NCI-H345 (cell line): ENCODE measurements around the gene KCNJ2.

Source experiments
- DNase-seq: peaks from one replicate; lab custom pipeline; 2025; lab: John Stamatoyannopoulos, UW

Gene KCNJ2

DNA sequence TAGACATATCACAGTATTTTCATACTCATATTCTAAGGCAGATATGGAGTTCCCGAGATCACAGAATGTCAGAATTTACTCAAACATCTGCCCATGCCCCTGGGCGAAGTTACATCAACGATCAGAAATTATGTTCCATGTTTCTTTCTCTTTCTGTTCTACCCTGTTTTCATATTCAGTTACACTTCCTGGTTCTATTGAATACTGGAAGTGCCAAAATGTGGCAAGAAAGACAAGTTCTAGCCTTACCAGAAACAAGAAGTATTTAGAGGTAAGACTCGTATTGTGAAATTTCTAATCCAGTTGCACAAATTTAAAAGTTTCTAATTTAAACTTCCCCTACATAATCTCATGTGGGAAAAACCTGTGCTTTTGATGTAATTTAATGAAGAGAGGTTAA lies 36.1 kb downstream of the KCNJ2 start:
- no peak for DNase-seq

DNA sequence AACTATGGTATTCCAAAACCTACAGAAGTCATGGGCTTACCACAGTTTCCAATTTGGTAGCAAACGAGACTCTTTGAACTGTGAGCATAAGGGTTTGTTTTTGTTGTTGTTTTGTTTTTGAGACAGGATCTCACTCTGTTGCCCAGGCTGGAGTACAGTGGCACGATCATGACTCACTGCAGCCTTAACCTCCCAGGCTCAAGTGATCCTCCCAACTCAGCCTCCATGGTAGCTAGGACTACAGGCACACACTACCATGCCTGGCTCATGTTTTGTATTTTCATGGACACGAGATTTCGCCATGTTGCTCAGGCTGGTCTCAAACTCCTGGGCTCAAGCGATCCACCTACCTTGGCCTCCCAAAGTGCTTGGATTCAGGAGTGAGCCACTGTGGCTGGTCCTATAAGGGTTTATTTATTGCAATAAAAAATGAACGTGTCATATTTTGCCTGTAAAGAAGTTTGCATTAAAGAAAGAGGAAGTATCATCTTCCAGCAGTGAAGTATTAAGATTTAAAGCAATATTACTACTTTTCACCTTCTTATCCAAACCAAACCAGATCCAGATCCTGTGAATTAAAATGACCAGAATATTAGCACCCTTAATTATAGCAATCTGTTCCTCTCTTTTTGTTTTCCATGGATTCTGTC lies 37.2 kb downstream of the KCNJ2 start:
- no peak for DNase-seq

DNA sequence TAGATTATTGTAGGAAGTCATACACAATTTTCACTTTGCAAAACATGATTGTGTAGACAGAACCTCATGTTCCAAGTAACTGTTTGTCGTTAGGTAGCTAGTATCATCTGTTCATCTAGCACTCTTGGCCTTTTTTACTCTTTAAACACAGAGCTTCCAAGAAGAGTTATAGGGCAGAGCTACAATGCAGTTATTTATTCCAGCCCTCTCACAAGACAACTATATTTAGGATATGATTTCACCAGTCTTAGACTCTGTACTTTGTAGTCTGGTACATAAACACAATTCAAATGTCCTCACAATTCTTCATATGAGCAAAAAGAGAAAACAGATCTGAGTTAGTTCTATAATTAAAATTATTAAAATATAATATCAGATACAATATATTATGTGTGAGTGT lies 37.9 kb downstream of the KCNJ2 start:
- DNase-seq = no peak

DNA sequence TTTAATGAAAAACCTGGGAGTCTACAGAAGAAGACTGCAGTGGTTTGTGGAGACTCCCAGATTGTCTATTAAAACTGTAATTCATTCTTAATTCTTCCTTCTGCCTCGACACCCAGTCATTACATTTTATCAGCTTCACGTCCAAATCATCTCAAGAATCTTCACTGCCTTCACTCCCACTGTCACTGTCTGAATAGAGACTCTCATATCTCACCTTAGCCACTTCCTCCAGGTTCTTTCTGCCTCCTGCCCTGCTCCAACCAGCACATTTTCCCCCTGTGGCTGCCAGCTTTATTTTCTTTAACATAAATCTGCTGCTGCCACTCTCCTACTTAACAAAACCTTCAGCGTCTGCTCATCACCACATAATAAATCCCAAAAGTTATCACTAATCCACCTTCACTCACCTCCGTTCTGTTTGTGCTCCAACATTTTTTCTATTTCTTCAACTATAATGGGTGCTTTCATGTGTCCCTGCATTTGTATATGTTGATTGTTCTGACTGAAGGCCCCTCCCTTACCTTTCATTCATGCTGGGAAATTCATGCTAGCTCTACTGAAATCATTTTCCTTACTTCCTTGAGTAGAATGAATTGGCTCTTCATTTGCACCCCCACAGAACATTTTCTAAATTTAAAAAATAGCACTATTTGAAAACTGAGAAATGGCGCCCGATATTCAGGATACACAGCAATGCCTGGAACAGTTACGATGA lies 38.9 kb downstream of the KCNJ2 start:
- no peak for DNase-seq

DNA sequence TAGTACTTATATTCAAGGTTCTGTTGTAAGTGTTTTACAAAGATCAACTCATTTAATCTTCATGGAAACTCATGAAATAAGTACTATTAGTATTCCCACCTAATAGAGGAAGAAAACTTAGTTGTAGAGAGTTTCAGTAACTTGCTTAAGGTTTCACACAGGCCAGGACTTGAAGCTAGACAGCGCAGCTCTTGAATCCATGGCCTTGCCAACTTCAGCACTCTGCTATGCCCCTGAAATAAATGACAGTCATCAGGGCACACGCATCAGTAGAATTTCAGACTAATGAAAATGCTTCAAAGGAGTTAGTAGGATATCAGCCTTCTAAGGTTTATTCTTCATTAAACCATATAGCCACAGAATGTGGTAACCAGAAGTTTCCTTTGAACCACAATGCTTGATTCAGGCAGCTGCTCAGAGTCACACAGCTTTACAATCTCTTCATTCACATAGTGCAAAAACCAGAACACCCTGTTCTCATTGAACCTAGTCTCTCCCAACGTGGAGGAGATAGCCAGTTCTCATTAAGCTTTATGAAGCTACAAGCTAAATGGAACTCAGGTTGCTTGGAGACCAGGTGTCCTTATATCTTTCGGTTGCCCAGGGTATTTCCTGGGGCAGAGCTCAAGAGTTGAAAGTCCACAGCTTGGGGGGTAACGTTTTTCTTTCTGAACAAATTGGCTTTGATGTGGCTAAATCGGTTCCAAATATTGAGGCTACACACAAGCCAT lies 39.7 kb downstream of the KCNJ2 start:
- no peak for DNase-seq

DNA sequence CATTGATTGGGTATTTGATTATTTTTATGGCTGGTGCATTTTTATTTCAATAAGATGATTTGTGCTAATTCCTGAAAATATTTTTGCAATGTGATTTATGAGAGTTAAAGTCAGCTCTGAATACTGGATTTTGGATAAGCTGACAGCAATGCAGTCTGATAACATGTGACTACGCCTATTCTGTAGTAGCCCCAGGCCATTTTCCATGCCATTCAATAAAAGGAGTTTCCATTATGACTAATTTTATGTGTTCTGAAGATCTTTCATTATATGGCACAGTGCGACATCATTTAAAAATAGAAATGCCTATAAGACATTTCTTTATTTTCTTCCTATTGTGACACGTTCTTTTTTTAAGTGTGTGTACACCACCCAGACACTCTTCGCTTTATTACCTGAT lies 46.3 kb downstream of the KCNJ2 start:
- no peak for DNase-seq

DNA sequence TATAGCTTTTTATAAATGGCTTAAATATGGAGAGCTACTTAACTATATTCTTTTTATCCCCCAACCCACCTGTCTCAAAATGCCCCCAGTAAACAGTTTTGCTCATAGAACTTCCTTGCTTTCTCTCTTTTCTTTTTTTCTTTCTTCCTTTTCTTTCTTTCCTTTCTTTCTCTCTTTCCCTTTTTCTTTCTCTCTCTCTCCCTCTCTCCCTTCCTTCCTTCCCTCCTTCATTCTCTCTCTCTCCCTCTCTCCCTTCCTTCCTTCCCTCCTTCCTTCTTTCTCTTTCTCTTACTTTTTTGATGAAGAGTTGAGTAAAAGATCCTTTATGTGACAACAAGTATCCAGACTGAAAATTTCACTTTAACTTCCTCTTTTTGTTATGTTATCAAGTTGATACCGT lies 48.2 kb downstream of the KCNJ2 start:
- DNase-seq = no peak

DNA sequence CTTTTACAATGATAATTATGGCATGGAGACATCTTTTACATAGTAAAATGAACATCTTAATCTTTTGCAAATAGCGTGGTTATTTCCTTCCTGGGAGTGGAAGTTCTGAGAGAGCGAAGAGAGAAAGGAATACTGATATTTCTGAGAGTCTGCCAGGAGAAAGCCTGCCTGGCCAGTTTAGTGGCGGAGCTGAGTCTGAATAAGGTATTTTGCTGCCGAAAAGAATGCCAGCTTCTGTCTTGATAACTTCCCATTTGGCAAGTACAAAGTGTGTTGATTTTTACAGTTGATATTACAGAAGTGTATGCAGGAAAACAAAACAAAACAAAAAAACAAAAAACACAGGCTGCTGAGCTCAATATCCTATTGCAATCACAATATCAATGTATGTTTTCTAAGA lies 55.9 kb downstream of the KCNJ2 start:
- no peak for DNase-seq
